HG03060 (cell line): ENCODE results near the gene SGCE.
"Not testable (repeated sequence)": the region's sequence is repeated elsewhere in the genome, so short reads cannot be mapped to it uniquely, and the experiment has no call there.

Source experiments
- ATAC-seq: cut with Tn5 transposase; IDR thresholded peaks from one replicate; pipeline ENCODE4 v1.9.1; 2021; ENCODE audit warnings: low read depth, moderate number of reproducible peaks; ENCODE audit not compliant: unreplicated experiment

SGCE gene

GRCh38 chr7:94655848-94656657 lies at the start of gene SGCE:
SGCE (minus strand) TSS chr7:94656133; CDS start chr7:94656098, 35 bp downstream.
- no peak for ATAC-seq

- ATAC-seq, result not testable (repeated sequence)
These were observed 49.5 kb upstream of the SGCE start for GRCh38 chr7:94705155-94706021.

- no peak for ATAC-seq
These were observed 45.6 kb upstream of the SGCE start for GRCh38 chr7:94701555-94701973.

GRCh38 chr7:94700926-94701554 lies 45.1 kb upstream of the SGCE start:
- no peak for ATAC-seq

GRCh38 chr7:94698275-94698674 lies 42.3 kb upstream of the SGCE start:
- ATAC-seq, result no peak

GRCh38 chr7:94697035-94697974 lies 41.4 kb upstream of the SGCE start:
- ATAC-seq, result no peak

GRCh38 chr7:94687810-94688209 lies 31.9 kb upstream of the SGCE start:
- ATAC-seq, result no peak

- no peak for ATAC-seq
These were observed 31.1 kb upstream of the SGCE start for GRCh38 chr7:94687076-94687475.

GRCh38 chr7:94683066-94683465 lies 27.1 kb upstream of the SGCE start:
- no peak for ATAC-seq

- no peak for ATAC-seq
These were observed 23.4 kb upstream of the SGCE start for GRCh38 chr7:94679358-94679757.

GRCh38 chr7:94676431-94676830 lies 20.5 kb upstream of the SGCE start:
- ATAC-seq, result no peak

- ATAC-seq, result no peak
These were observed 19.4 kb upstream of the SGCE start for GRCh38 chr7:94675356-94675755.

- ATAC-seq, result no peak
These were observed 15.7 kb upstream of the SGCE start for GRCh38 chr7:94671444-94672235.

- no peak for ATAC-seq
These were observed 14.0 kb upstream of the SGCE start for GRCh38 chr7:94669773-94670495.

- no peak for ATAC-seq
These were observed 11.1 kb upstream of the SGCE start for GRCh38 chr7:94666879-94667587.

- no peak for ATAC-seq
These were observed 9.5 kb upstream of the SGCE start for GRCh38 chr7:94665426-94665825.

- ATAC-seq, result no peak
These were observed 8.1 kb upstream of the SGCE start for GRCh38 chr7:94664023-94664422.

- no peak for ATAC-seq
These were observed 6.6 kb upstream of the SGCE start for GRCh38 chr7:94662548-94662947.
